ENCODE results near the gene ANKS6. TPM values are rescaled to one million over a fixed set of nuclear protein-coding genes. Genes with fewer than 3 reads are reported as not detected.

The ANKS6 gene
- total and polyA plus RNA-seq, 9 of the 15 experiments (the other 6 are each of a cell fraction or from before 2014, with no cell fraction given) = 9.9 to 74.5 (median 36.9) TPM

DNA sequence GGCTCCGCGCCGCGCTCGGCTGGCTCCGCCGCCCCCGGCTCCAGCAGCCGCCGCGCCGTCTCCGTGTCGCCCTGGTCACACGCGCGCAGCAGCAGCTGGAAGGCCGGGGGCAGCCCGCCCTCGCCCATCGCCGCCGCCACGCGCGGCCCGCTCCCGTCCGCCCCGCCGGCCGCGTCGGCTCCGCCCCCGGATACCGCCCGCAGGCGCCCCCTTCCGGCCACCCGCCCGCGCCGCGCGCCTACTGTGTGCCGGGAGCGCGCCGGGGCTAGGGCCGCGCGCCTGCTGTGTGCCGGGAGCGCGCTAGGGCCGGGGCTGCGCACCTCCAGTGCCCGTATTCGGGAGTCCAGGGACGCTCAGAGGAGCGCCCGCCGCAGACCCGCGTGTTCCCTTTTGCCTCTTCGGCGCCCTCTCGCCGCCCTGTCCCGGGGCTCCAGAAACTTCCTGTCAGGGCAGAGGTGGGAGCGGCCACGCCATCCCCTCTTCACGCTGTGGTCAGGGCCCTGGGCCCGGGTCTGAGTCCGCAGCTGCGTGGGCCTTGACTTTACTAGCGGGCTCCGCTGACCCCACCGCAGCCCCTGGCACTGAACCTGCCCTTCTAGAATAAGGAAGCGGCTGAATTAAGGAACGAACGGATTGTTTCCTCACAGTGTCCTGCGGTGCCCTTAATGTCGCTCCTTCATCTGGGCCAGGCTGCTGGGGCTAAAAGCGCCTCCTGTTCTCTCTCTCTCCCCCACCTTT, at the start of gene ANKS6 (continued):
- TF ChIP-seq, protein P1, sequence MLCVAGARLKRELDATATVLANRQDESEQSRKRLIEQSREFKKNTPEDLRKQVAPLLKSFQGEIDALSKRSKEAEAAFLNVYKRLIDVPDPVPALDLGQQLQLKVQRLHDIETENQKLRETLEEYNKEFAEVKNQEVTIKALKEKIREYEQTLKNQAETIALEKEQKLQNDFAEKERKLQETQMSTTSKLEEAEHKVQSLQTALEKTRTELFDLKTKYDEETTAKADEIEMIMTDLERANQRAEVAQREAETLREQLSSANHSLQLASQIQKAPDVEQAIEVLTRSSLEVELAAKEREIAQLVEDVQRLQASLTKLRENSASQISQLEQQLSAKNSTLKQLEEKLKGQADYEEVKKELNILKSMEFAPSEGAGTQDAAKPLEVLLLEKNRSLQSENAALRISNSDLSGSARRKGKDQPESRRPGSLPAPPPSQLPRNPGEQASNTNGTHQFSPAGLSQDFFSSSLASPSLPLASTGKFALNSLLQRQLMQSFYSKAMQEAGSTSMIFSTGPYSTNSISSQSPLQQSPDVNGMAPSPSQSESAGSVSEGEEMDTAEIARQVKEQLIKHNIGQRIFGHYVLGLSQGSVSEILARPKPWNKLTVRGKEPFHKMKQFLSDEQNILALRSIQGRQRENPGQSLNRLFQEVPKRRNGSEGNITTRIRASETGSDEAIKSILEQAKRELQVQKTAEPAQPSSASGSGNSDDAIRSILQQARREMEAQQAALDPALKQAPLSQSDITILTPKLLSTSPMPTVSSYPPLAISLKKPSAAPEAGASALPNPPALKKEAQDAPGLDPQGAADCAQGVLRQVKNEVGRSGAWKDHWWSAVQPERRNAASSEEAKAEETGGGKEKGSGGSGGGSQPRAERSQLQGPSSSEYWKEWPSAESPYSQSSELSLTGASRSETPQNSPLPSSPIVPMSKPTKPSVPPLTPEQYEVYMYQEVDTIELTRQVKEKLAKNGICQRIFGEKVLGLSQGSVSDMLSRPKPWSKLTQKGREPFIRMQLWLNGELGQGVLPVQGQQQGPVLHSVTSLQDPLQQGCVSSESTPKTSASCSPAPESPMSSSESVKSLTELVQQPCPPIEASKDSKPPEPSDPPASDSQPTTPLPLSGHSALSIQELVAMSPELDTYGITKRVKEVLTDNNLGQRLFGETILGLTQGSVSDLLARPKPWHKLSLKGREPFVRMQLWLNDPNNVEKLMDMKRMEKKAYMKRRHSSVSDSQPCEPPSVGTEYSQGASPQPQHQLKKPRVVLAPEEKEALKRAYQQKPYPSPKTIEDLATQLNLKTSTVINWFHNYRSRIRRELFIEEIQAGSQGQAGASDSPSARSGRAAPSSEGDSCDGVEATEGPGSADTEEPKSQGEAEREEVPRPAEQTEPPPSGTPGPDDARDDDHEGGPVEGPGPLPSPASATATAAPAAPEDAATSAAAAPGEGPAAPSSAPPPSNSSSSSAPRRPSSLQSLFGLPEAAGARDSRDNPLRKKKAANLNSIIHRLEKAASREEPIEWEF (CRISPR knock-in tag; IDR thresholded peaks at IDR 0.05) = no peak
- TF ChIP-seq, protein P2, sequence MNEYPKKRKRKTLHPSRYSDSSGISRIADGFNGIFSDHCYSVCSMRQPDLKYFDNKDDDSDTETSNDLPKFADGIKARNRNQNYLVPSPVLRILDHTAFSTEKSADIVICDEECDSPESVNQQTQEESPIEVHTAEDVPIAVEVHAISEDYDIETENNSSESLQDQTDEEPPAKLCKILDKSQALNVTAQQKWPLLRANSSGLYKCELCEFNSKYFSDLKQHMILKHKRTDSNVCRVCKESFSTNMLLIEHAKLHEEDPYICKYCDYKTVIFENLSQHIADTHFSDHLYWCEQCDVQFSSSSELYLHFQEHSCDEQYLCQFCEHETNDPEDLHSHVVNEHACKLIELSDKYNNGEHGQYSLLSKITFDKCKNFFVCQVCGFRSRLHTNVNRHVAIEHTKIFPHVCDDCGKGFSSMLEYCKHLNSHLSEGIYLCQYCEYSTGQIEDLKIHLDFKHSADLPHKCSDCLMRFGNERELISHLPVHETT (CRISPR knock-in tag; conservative IDR thresholded peaks at IDR 0.05 in 1 of 2, IDR thresholded peaks at IDR 0.05 in 1 of 2) = peak in 1 of 2 experiments; percentile 96; a peak in 2 of 4 replicates
- TF ChIP-seq KDM1A (IDR thresholded peaks at IDR 0.05) (no peak), NRF1 (conservative IDR thresholded peaks at IDR 0.05 in 1 of 2, IDR thresholded peaks at IDR 0.05 in 1 of 2) (peak; percentile 81 to 84), JUNB (CRISPR knock-in tag; conservative IDR thresholded peaks at IDR 0.05) (no peak), CREM (IDR thresholded peaks at IDR 0.05; ENCODE audit: low read depth) (peak; percentile 60), ZNF24 (IDR thresholded peaks at IDR 0.05) (no peak), ZNF561 (CRISPR knock-in tag; conservative IDR thresholded peaks at IDR 0.05) (no peak), RAD21 (CRISPR knock-in tag; conservative IDR thresholded peaks at IDR 0.05 in 1 of 2, IDR thresholded peaks at IDR 0.05 in 1 of 2) (peak in 1 of 2 experiments; percentile 19; a peak in 2 of 4 replicates), NCOR1 (IDR thresholded peaks at IDR 0.05) (no peak), RHOXF2B (CRISPR knock-in tag; conservative IDR thresholded peaks at IDR 0.05) (no peak), STAT5A (IDR thresholded peaks at IDR 0.05; ENCODE audit: borderline replicate concordance, low read length) (no peak), ZNF217 (CRISPR knock-in tag; IDR thresholded peaks at IDR 0.05) (no peak)
- TF ChIP-seq, protein P3, sequence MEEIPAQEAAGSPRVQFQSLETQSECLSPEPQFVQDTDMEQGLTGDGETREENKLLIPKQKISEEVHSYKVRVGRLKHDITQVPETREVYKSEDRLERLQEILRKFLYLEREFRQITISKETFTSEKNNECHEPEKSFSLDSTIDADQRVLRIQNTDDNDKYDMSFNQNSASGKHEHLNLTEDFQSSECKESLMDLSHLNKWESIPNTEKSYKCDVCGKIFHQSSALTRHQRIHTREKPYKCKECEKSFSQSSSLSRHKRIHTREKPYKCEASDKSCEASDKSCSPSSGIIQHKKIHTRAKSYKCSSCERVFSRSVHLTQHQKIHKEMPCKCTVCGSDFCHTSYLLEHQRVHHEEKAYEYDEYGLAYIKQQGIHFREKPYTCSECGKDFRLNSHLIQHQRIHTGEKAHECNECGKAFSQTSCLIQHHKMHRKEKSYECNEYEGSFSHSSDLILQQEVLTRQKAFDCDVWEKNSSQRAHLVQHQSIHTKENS (CRISPR knock-in tag; IDR thresholded peaks at IDR 0.05) = no peak

Data from K562 (cell line).